ENCODE results near the gene RACGAP1. TPM values are rescaled to one million over a fixed set of nuclear protein-coding genes. Genes with fewer than 3 reads are reported as not detected.

RACGAP1 gene
- total and polyA plus RNA-seq, 2 of the 8 experiments (the other 6 are each of a cell fraction or from before 2014, with no cell fraction given), result 18.0 to 66.3 TPM

DNA sequence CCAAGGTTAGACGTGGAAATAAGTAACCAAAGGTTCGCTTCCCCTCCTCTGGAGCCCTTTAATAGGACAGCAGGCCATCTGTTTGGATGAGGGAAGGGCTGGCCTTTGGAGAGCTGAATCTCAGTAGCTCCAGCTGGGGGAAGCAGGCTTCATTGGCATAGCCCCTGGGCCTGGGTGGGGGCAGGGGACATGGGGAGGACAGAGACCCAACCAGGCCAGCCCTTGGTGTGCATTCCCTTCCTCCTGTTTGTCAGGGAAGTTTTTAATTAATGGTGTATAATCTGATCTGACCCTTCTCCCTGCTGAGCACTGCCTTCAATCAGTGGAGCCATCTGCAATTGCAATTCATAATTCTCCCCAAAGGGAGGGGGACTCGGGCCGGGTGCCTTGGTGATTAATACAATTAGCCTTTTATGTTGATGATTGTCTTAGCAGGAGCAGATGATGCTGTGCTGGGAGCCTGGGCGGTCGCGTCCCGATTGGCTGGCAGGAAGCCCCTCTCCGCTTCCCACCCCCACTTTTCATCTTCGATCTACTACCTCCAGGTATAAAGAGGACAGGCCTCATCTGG is 46.2 kb downstream of the RACGAP1 start (continued):
- TF ChIP-seq, protein P1, sequence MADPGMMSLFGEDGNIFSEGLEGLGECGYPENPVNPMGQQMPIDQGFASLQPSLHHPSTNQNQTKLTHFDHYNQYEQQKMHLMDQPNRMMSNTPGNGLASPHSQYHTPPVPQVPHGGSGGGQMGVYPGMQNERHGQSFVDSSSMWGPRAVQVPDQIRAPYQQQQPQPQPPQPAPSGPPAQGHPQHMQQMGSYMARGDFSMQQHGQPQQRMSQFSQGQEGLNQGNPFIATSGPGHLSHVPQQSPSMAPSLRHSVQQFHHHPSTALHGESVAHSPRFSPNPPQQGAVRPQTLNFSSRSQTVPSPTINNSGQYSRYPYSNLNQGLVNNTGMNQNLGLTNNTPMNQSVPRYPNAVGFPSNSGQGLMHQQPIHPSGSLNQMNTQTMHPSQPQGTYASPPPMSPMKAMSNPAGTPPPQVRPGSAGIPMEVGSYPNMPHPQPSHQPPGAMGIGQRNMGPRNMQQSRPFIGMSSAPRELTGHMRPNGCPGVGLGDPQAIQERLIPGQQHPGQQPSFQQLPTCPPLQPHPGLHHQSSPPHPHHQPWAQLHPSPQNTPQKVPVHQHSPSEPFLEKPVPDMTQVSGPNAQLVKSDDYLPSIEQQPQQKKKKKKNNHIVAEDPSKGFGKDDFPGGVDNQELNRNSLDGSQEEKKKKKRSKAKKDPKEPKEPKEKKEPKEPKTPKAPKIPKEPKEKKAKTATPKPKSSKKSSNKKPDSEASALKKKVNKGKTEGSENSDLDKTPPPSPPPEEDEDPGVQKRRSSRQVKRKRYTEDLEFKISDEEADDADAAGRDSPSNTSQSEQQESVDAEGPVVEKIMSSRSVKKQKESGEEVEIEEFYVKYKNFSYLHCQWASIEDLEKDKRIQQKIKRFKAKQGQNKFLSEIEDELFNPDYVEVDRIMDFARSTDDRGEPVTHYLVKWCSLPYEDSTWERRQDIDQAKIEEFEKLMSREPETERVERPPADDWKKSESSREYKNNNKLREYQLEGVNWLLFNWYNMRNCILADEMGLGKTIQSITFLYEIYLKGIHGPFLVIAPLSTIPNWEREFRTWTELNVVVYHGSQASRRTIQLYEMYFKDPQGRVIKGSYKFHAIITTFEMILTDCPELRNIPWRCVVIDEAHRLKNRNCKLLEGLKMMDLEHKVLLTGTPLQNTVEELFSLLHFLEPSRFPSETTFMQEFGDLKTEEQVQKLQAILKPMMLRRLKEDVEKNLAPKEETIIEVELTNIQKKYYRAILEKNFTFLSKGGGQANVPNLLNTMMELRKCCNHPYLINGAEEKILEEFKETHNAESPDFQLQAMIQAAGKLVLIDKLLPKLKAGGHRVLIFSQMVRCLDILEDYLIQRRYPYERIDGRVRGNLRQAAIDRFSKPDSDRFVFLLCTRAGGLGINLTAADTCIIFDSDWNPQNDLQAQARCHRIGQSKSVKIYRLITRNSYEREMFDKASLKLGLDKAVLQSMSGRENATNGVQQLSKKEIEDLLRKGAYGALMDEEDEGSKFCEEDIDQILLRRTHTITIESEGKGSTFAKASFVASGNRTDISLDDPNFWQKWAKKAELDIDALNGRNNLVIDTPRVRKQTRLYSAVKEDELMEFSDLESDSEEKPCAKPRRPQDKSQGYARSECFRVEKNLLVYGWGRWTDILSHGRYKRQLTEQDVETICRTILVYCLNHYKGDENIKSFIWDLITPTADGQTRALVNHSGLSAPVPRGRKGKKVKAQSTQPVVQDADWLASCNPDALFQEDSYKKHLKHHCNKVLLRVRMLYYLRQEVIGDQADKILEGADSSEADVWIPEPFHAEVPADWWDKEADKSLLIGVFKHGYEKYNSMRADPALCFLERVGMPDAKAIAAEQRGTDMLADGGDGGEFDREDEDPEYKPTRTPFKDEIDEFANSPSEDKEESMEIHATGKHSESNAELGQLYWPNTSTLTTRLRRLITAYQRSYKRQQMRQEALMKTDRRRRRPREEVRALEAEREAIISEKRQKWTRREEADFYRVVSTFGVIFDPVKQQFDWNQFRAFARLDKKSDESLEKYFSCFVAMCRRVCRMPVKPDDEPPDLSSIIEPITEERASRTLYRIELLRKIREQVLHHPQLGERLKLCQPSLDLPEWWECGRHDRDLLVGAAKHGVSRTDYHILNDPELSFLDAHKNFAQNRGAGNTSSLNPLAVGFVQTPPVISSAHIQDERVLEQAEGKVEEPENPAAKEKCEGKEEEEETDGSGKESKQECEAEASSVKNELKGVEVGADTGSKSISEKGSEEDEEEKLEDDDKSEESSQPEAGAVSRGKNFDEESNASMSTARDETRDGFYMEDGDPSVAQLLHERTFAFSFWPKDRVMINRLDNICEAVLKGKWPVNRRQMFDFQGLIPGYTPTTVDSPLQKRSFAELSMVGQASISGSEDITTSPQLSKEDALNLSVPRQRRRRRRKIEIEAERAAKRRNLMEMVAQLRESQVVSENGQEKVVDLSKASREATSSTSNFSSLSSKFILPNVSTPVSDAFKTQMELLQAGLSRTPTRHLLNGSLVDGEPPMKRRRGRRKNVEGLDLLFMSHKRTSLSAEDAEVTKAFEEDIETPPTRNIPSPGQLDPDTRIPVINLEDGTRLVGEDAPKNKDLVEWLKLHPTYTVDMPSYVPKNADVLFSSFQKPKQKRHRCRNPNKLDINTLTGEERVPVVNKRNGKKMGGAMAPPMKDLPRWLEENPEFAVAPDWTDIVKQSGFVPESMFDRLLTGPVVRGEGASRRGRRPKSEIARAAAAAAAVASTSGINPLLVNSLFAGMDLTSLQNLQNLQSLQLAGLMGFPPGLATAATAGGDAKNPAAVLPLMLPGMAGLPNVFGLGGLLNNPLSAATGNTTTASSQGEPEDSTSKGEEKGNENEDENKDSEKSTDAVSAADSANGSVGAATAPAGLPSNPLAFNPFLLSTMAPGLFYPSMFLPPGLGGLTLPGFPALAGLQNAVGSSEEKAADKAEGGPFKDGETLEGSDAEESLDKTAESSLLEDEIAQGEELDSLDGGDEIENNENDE (IDR thresholded peaks at IDR 0.05; ENCODE audit: insufficient replicate concordance, low read length), result no peak
- TF ChIP-seq, protein P2, sequence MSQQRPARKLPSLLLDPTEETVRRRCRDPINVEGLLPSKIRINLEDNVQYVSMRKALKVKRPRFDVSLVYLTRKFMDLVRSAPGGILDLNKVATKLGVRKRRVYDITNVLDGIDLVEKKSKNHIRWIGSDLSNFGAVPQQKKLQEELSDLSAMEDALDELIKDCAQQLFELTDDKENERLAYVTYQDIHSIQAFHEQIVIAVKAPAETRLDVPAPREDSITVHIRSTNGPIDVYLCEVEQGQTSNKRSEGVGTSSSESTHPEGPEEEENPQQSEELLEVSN (IDR thresholded peaks at IDR 0.05), result no peak
- TF ChIP-seq CBX5 (IDR thresholded peaks at IDR 0.05; ENCODE audit: low read depth, low read length) (no peak), SP2 (IDR thresholded peaks at IDR 0.05; ENCODE audit: low read length) (no peak), KDM5A (IDR thresholded peaks at IDR 0.05; ENCODE audit: low read length) (no peak), SP4 (IDR thresholded peaks at IDR 0.05; ENCODE audit: low read length) (no peak), TBP (IDR thresholded peaks at IDR 0.05; ENCODE audit: low read depth, low read length) (no peak), NANOG (IDR thresholded peaks at IDR 0.05; ENCODE audit: insufficient read depth, low read depth, low read length, poor library complexity, severe bottlenecking) (no peak), GTF2F1 (IDR thresholded peaks at IDR 0.05; ENCODE audit: borderline replicate concordance, low read depth, low read length) (no peak), POLR2AphosphoS5 (IDR thresholded peaks at IDR 0.05; ENCODE audit: low read depth, low read length) (no peak), CEBPB (IDR thresholded peaks at IDR 0.05; ENCODE audit: low read depth, low read length) (no peak), MAFK (IDR thresholded peaks at IDR 0.05; ENCODE audit: low read depth, low read length) (no peak)
